ENCODE data around the gene CCNO. TPM values are rescaled to one million over a fixed set of nuclear protein-coding genes. Genes with fewer than 3 reads are reported as not detected.

The CCNO gene
- total RNA-seq, 1 experiment from 2014 or later, result 0.35 TPM

- H3K36me3 ChIP-seq (replicated peaks; ENCODE audit: control insufficient read depth, insufficient read depth, low read length), result no peaks in the 10 kb centered on the region
- DNase-seq, result no peak
- H3K4me3 ChIP-seq (ENCODE audit: insufficient read depth, low read depth, low read length), result no peak overlapping the region
- H3K27me3 ChIP-seq (ENCODE audit: control insufficient read depth, insufficient read depth, low read length), result peaks cover 23% of the 10 kb centered on the region
Observed at GRCh38 chr5:55191165-55191564, 42.2 kb downstream of the CCNO start.

- Histone ChIP-seq H3K4me3 (ENCODE audit: insufficient read depth, low read depth, low read length) (no peak overlapping the region), H3K36me3 (replicated peaks; ENCODE audit: control insufficient read depth, insufficient read depth, low read length) (no peaks in the 10 kb centered on the region), H3K27me3 (ENCODE audit: control insufficient read depth, insufficient read depth, low read length) (peaks cover 39% of the 10 kb centered on the region)
- DNase-seq, result no peak
Observed at GRCh38 chr5:55188656-55189540, 44.5 kb downstream of the CCNO start.

- peak; percentile 36 for DNase-seq
- H3K27me3 ChIP-seq (ENCODE audit: control insufficient read depth, insufficient read depth, low read length), result peaks cover 36% of the 10 kb centered on the region
- H3K4me3 ChIP-seq (ENCODE audit: insufficient read depth, low read depth, low read length), result no peak overlapping the region
- no peaks in the 10 kb centered on the region for H3K36me3 ChIP-seq (replicated peaks; ENCODE audit: control insufficient read depth, insufficient read depth, low read length)
Observed at GRCh38 chr5:55187370-55187769, 46.0 kb downstream of the CCNO start.

Other genes starting within 250 kb of the CCNO start
- not detected in 2 replicates for gene ESM1, start 248.0 kb downstream of the CCNO start, total RNA-seq (2014; rRNA removed; shearing (Covaris generic))
- gene GZMK, start 209.4 kb downstream of the CCNO start, total RNA-seq (2014; rRNA removed; shearing (Covaris generic)), result not detected in 2 replicates
- gene GZMA, start 131.0 kb downstream of the CCNO start, total RNA-seq (2014; rRNA removed; shearing (Covaris generic)), result not detected in 2 replicates
- gene GPX8, start 73.4 kb downstream of the CCNO start, total RNA-seq (2014; rRNA removed; shearing (Covaris generic)), result 41.3 and 50.2 TPM in 2 replicates
- not detected in 2 replicates for gene CDC20B, start 60.4 kb downstream of the CCNO start, total RNA-seq (2014; rRNA removed; shearing (Covaris generic))
- not detected in 2 replicates for gene MCIDAS, start 6.3 kb downstream of the CCNO start, total RNA-seq (2014; rRNA removed; shearing (Covaris generic))
- 28.4 and 28.7 TPM in 2 replicates for gene DHX29, start 74.1 kb upstream of the CCNO start, total RNA-seq (2014; rRNA removed; shearing (Covaris generic))
- 71.2 and 101 TPM in 2 replicates for gene MTREX, start 74.4 kb upstream of the CCNO start, total RNA-seq (2014; rRNA removed; shearing (Covaris generic))